Liver (tissue), 3 donors: Measurements from ENCODE around the gene DPYSL4.

ENCODE experiments used
- JUND ChIP-seq, 2 donors: IDR thresholded peaks; 2 replicates each; pipeline ENCODE4 v1.6.1; 2016; ENCODE audit warnings: antibody characterized with exemption in 2 of 2
- RAD21 ChIP-seq, 2 donors: IDR thresholded peaks; 2 replicates each; pipeline ENCODE4 v1.6.1; 2016; ENCODE audit warnings: antibody characterized with exemption in 2 of 2, mild to moderate bottlenecking in 2 of 2
- REST ChIP-seq: IDR thresholded peaks from 2 replicates; pipeline ENCODE4 v1.6.1; 2016; ENCODE audit warnings: antibody characterized with exemption, mild to moderate bottlenecking
- TAF1 ChIP-seq: conservative IDR thresholded peaks from 2 replicates; pipeline ENCODE4 v1.6.1; 2016; ENCODE audit warnings: antibody characterized with exemption, mild to moderate bottlenecking
- TF ChIP-seq, protein P1 (sequence below): fragments of 150-350 bp; IDR thresholded peaks from 2 replicates; pipeline ENCODE4 v1.5.1; 2017; ENCODE audit warnings: improper control_type of control experiment, low read depth, low read length; ENCODE audit not compliant: missing input control
- donor health status: healthy.
- donor health status: healthy.

- TF ChIP-seq, protein P1, sequence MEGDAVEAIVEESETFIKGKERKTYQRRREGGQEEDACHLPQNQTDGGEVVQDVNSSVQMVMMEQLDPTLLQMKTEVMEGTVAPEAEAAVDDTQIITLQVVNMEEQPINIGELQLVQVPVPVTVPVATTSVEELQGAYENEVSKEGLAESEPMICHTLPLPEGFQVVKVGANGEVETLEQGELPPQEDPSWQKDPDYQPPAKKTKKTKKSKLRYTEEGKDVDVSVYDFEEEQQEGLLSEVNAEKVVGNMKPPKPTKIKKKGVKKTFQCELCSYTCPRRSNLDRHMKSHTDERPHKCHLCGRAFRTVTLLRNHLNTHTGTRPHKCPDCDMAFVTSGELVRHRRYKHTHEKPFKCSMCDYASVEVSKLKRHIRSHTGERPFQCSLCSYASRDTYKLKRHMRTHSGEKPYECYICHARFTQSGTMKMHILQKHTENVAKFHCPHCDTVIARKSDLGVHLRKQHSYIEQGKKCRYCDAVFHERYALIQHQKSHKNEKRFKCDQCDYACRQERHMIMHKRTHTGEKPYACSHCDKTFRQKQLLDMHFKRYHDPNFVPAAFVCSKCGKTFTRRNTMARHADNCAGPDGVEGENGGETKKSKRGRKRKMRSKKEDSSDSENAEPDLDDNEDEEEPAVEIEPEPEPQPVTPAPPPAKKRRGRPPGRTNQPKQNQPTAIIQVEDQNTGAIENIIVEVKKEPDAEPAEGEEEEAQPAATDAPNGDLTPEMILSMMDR, result no peak
- TF ChIP-seq TAF1, result no peak
- TF ChIP-seq RAD21 (IDR thresholded peaks at IDR 0.05), result no peak
- no peak for TF ChIP-seq JUND (IDR thresholded peaks at IDR 0.05)
- no peak for TF ChIP-seq REST
Measured at GRCh38 chr10:132165416-132165980, 21.2 kb upstream of the DPYSL4 start.
